H1 (cell line): ENCODE data around the gene PLK5.

ENCODE experiments used
- CHD2 ChIP-seq: IDR thresholded peaks from 2 replicates; pipeline ENCODE4 v1.6.1; 2012; ENCODE audit warnings: low read length, improper control_type of control experiment
- CREB1 ChIP-seq: IDR thresholded peaks from 2 replicates; pipeline ENCODE4 v1.6.1; 2012; ENCODE audit warnings: inconsistent platforms
- CTCF ChIP-seq, 3 experiments: IDR thresholded peaks; 1 replicate in 2 of 3; 2 replicates in 1 of 3; pipeline versions ENCODE4 v1.5.1 to v1.6.1; 2011; ENCODE audit warnings: low read length in 3 of 3, mild to moderate bottlenecking in 3 of 3, inconsistent platforms in 2 of 3, low read depth in 1 of 3, moderate library complexity in 1 of 3; ENCODE audit not compliant: insufficient read depth in 1 of 3; ENCODE audit errors: control extremely low read depth in 1 of 3
- EP300 ChIP-seq, 2 experiments: IDR thresholded peaks; 1 replicate in 1 of 2; 2 replicates in 1 of 2; pipeline ENCODE4 v1.6.1; 2011 to 2012; ENCODE audit warnings: low read depth in 2 of 2, low read length in 2 of 2, mild to moderate bottlenecking in 2 of 2, borderline replicate concordance in 1 of 2, inconsistent platforms in 1 of 2, moderate library complexity in 1 of 2
- HDAC2 ChIP-seq, 2 experiments: fragments of 300-600 bp in 1 of 2; sonication (generic) in 1 of 2; IDR thresholded peaks; 2 replicates each; pipeline ENCODE4 v1.6.1; 2011 to 2012; ENCODE audit warnings: low read depth in 2 of 2, low read length in 2 of 2, mild to moderate bottlenecking in 2 of 2, moderate library complexity in 2 of 2, borderline replicate concordance in 1 of 2, inconsistent platforms in 1 of 2
- JUND ChIP-seq: IDR thresholded peaks from 2 replicates; pipeline ENCODE4 v1.6.1; 2011; ENCODE audit warnings: mild to moderate bottlenecking, improper control_type of control experiment, low read length
- SIN3A ChIP-seq, 2 experiments: IDR thresholded peaks in 1 of 2; conservative IDR thresholded peaks in 1 of 2; 2 replicates each; pipeline ENCODE4 v1.6.1; 2011 to 2012; ENCODE audit warnings: low read length in 2 of 2, improper control_type of control experiment in 1 of 2, low read depth in 1 of 2, mild to moderate bottlenecking in 1 of 2
- ZNF274 ChIP-seq: IDR thresholded peaks from 2 replicates; pipeline ENCODE4 v1.7.0; 2012; ENCODE audit warnings: low read length, borderline replicate concordance; ENCODE audit errors: extremely low read depth

- no peak for TF ChIP-seq CTCF (IDR thresholded peaks at IDR 0.05; ENCODE audit: control extremely low read depth in 1 of 3, insufficient read depth in 1 of 3, low read depth in 1 of 3, low read length in 3 of 3)
- TF ChIP-seq SIN3A (conservative IDR thresholded peaks at IDR 0.05 in 1 of 2, IDR thresholded peaks at IDR 0.05 in 1 of 2; ENCODE audit: low read depth in 1 of 2, low read length in 2 of 2): no peak
- no peak for TF ChIP-seq CREB1
- TF ChIP-seq ZNF274: no peak
- no peak for TF ChIP-seq HDAC2 (IDR thresholded peaks at IDR 0.05; ENCODE audit: borderline replicate concordance in 1 of 2, low read depth in 2 of 2, low read length in 2 of 2)
- TF ChIP-seq JUND: no peak
- no peak for TF ChIP-seq CHD2
- no peak for TF ChIP-seq EP300 (IDR thresholded peaks at IDR 0.05; ENCODE audit: borderline replicate concordance in 1 of 2, low read depth in 2 of 2, low read length in 2 of 2)
Observed at GRCh38 chr19:1574354-1575136, 50.7 kb downstream of the PLK5 start.
